Spleen (tissue), 7 donors: Measurements from ENCODE around the gene C4B.
A peak's percentile ranks its signal among the peaks of the same experiment; 100 is the strongest.

Experiments
- POLR2A ChIP-seq, 3 donors: fragments of 450-650 bp; IDR thresholded peaks; one replicate each; pipeline ENCODE4 v1.5.1; 2017; ENCODE audit warnings: antibody characterized with exemption in 3 of 3, mild to moderate bottlenecking in 1 of 3
- POLR2AphosphoS5 ChIP-seq, 3 donors: sonication (generic); formaldehyde crosslinking; IDR thresholded peaks; one replicate each; pipeline ENCODE4 v1.5.1; 2017; ENCODE audit warnings: antibody characterized with exemption in 3 of 3
- TF ChIP-seq, protein P1 (sequence below), 11 experiments: fragments of 200-600 bp in 7 of 11; fragments of 450-650 bp in 4 of 11; sonication (generic) in 4 of 11; IDR thresholded peaks in 8 of 11; conservative IDR thresholded peaks in 3 of 11; 1 replicate in 7 of 11; 2 replicates in 4 of 11; pipeline versions ENCODE4 v1.4.0 to v1.8.0; 2016 to 2021; ENCODE audit warnings: antibody characterized with exemption in 11 of 11, inconsistent platforms in 4 of 11, mild to moderate bottlenecking in 1 of 11
- donor health status: DM: no; HTN: no; CAD: no; lungs with moderate emphysema.
- donor health status: DM: no; HTN: no; CAD: no.
- donor health status: DM: no; HTN: no; CAD: no.

GRCh38 chr6:31969712-31970603 is 44.6 kb upstream of the C4B start:
- TF ChIP-seq, protein P1, sequence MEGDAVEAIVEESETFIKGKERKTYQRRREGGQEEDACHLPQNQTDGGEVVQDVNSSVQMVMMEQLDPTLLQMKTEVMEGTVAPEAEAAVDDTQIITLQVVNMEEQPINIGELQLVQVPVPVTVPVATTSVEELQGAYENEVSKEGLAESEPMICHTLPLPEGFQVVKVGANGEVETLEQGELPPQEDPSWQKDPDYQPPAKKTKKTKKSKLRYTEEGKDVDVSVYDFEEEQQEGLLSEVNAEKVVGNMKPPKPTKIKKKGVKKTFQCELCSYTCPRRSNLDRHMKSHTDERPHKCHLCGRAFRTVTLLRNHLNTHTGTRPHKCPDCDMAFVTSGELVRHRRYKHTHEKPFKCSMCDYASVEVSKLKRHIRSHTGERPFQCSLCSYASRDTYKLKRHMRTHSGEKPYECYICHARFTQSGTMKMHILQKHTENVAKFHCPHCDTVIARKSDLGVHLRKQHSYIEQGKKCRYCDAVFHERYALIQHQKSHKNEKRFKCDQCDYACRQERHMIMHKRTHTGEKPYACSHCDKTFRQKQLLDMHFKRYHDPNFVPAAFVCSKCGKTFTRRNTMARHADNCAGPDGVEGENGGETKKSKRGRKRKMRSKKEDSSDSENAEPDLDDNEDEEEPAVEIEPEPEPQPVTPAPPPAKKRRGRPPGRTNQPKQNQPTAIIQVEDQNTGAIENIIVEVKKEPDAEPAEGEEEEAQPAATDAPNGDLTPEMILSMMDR (IDR thresholded peaks at IDR 0.05 in 8 of 11, conservative IDR thresholded peaks at IDR 0.05 in 3 of 11), result no peak
- TF ChIP-seq POLR2A (IDR thresholded peaks at IDR 0.05), result no peak
- peak in 1 of 3 donors; percentile 5 for TF ChIP-seq POLR2AphosphoS5 (IDR thresholded peaks at IDR 0.05)
